GM12864 (cell line): Measurements from ENCODE around the gene ZRANB3.
"Not testable (repeated sequence)": the region's sequence is repeated elsewhere in the genome, so short reads cannot be mapped to it uniquely, and the experiment has no call there.

Experiments used
- DNase-seq: peaks from one replicate; pipeline ENCODE4 v3.0.0-alpha.2; 2011; ENCODE audit warnings: low read depth
- H3K4me3 ChIP-seq: 2 replicates; pipeline ENCODE4 v1.5.1; 2011; ENCODE audit warnings: mild to moderate bottlenecking, low read depth, low read length, control low read depth
- TF ChIP-seq, protein P1 (sequence below): IDR thresholded peaks from 2 replicates; pipeline ENCODE4 v1.5.1; 2011; ENCODE audit warnings: low read depth, mild to moderate bottlenecking, moderate library complexity, low read length, control low read depth, inconsistent platforms; ENCODE audit errors: missing control alignments

The ZRANB3 gene

GRCh38 chr2:135456431-135456830, 74.6 kb downstream of the ZRANB3 start:
- H3K4me3 ChIP-seq, result no peak overlapping the region
- TF ChIP-seq, protein P1, sequence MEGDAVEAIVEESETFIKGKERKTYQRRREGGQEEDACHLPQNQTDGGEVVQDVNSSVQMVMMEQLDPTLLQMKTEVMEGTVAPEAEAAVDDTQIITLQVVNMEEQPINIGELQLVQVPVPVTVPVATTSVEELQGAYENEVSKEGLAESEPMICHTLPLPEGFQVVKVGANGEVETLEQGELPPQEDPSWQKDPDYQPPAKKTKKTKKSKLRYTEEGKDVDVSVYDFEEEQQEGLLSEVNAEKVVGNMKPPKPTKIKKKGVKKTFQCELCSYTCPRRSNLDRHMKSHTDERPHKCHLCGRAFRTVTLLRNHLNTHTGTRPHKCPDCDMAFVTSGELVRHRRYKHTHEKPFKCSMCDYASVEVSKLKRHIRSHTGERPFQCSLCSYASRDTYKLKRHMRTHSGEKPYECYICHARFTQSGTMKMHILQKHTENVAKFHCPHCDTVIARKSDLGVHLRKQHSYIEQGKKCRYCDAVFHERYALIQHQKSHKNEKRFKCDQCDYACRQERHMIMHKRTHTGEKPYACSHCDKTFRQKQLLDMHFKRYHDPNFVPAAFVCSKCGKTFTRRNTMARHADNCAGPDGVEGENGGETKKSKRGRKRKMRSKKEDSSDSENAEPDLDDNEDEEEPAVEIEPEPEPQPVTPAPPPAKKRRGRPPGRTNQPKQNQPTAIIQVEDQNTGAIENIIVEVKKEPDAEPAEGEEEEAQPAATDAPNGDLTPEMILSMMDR, result no peak
- DNase-seq, result no peak

- TF ChIP-seq, protein P1, result no peak
- no peak overlapping the region for H3K4me3 ChIP-seq
- DNase-seq, result no peak
These were observed 76.4 kb downstream of the ZRANB3 start for GRCh38 chr2:135454608-135455007.

GRCh38 chr2:135453027-135453426, 78.0 kb downstream of the ZRANB3 start:
- not testable (repeated sequence) for H3K4me3 ChIP-seq, DNase-seq

DNA sequence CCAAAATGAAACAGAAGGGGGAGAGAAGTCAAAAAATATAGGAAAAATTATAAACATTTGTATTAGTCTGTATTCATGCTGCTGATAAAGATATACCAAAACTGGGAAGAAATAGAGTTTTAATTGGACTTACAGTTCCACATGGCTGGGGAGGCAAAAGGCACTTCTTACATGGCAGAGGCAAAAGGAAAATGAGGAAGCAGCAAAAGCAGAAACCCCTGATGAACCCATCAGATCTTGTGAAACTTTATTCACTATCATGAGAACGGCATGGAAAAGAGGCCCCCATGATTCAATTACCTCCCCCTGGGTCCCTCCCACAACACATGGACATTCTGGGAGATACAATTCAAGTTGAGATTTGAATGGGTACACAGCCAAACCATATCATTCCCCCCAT, 79.1 kb downstream of the ZRANB3 start:
- H3K4me3 ChIP-seq, result no peak overlapping the region
- no peak for DNase-seq
- TF ChIP-seq, protein P1, result no peak

DNA sequence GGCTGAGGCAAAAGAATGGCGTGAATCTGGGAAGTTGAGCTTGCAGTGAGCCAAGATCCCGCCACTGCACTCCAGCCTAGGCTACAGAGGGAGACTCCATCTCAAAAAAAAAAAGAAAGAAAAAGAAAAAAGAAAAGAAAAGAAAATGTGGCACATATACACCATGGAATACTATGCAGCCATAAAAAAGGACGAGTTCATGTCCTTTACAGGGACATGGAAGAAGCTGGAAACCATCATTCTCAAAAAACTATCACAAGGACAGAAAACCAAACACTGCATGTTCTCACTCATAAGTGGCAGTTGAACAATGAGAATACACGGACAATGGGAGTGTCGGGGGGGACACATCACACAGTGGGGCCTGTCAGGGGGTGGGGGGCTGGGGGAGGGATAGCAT, 88.0 kb downstream of the ZRANB3 start:
- not testable (repeated sequence) for DNase-seq, H3K4me3 ChIP-seq

DNA sequence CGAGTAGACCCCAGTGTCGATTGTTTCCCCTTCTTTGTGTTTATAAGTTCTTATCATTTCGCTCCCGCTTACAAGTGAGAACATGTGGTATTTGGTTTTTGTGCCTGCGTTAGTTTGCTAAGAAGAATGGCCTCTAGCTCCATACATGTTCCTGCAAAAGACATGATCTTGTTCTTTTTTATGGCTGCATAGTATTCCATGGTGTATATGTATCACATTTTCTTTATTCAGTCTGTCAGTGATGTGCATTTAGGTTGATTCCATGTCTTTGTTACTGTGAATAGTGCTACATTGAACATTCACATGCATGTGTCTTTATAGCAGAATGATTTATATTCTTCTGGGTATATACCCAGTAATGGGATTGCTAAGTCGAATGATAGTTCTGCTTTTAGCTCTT, 95.9 kb downstream of the ZRANB3 start:
- not testable (repeated sequence) for DNase-seq, H3K4me3 ChIP-seq

- TF ChIP-seq, protein P1, result no peak
- no peak for DNase-seq
- H3K4me3 ChIP-seq, result no peak overlapping the region
These were observed 106.2 kb downstream of the ZRANB3 start for GRCh38 chr2:135424849-135425248.

- DNase-seq, result no peak
- no peak overlapping the region for H3K4me3 ChIP-seq
- TF ChIP-seq, protein P1, result no peak
These were observed 108.1 kb downstream of the ZRANB3 start for GRCh38 chr2:135422898-135423297.

GRCh38 chr2:135411646-135412045, 119.4 kb downstream of the ZRANB3 start:
- DNase-seq, result no peak
- no peak overlapping the region for H3K4me3 ChIP-seq
- TF ChIP-seq, protein P1, result no peak
